ENCODE data around the gene CENPM. TPM values are rescaled to one million over a fixed set of nuclear protein-coding genes. Genes with fewer than 3 reads are reported as not detected.
A peak's percentile ranks its signal among the peaks of the same experiment; 100 is the strongest.

Gene CENPM
- total and polyA plus RNA-seq, 10 of the 15 experiments (the other 5 are each of a cell fraction or from before 2014, with no cell fraction given) = 36.7 to 212 (median 74.7) TPM

DNA sequence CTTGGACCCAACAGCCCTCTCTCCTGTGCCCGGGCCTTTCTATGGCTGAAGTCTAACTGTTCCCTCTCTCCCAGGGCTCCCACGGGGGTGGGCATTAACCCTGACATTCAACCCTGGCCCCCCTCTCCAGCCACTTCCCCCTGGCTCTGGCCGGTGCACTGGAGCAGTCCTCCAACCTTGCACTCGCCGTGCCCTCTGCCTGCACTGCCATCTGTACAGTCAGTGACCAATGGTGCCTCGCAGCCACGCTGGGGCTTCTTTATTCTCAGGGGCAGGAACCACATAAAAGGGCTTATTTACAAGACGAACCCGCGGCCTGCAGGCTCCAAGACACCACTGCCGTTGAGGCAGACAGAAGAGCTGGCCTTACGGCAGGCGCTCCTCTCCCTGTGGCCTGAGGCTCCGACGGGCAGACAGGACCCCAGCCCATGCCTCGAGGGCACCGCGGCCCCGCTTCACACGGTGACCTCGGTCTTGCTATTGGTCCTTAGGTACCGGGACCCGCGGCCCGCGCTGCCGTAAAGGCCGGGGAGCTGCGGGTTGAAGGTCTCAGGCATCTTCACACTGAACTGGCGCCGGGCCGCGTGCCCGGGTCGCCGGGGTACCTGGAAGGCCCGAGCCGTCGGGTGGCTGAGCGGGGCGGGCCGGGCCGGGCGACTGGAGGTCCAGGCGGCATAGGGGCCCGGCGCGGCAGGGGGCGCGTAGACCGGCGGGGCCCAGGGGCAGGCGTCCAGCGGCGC lies 37.5 kb downstream of the CENPM start:
- Histone ChIP-seq H3K27ac (ENCODE audit: control insufficient read depth, insufficient read depth) (no peak overlapping the region), H3K79me2 (ENCODE audit: control insufficient read depth, insufficient read depth, low read length) (no peaks in the 10 kb centered on the region), H4K20me1 (ENCODE audit: control insufficient read depth, insufficient read depth) (peaks cover 6% of the 10 kb centered on the region; the same call in 1 of the 2 replicates), H2AFZ (ENCODE audit: control insufficient read depth, low read depth, low read length) (no peak overlapping the region), H3K36me3 (ENCODE audit: control insufficient read depth in 2 of 2, insufficient read depth in 2 of 2, low read length in 1 of 2) (peaks cover 6 to 11% of the 10 kb centered on the region in 2 experiments; a peak in 3 of 4 replicates), H3K9me3 (replicated peaks; ENCODE audit: control insufficient read depth, insufficient read depth, low read length) (no peaks in the 10 kb centered on the region), H3K4me1 (ENCODE audit: control insufficient read depth, insufficient read depth, low read length) (peaks cover 12% of the 10 kb centered on the region), H3K4me3 (no peak overlapping the region), H3K9ac (ENCODE audit: control insufficient read depth, insufficient read depth, low read length) (no peak overlapping the region), H3K27me3 (replicated peaks in 1 of 2; ENCODE audit: control insufficient read depth in 2 of 2, insufficient read depth in 2 of 2, low read length in 1 of 2) (peaks cover 4 to 12% of the 10 kb centered on the region in 2 experiments; a peak in 3 of 4 replicates), H3K4me2 (ENCODE audit: control insufficient read depth, insufficient read depth) (peak overlapping the region; percentile 68)
- peak; percentile 7; the same call in 1 of the 3 replicates for ATAC-seq
- CTCF ChIA-PET = interaction anchor here (1.2 kb wide), 1 partner anchor 31 kb away, joined by 3 read pairs; no protein-coding TSS in a partner anchor
- in situ Hi-C loops (cut with MboI) (no loop called here), intact Hi-C loops (cut with micrococcal nuclease; ENCODE audit: unreplicated experiment) (no loop called here)
- no TSS peak for BruUV-seq (replicated peaks)
- FAIRE-seq = no peak
- RAD21 ChIA-PET (ENCODE audit: unreplicated experiment) = interaction anchor here (1.1 to 2.8 kb wide), 3 partner anchors 14 to 66 kb away, joined by 3 to 9 read pairs (median 3); no protein-coding TSS in a partner anchor
- POLR2A ChIA-PET = no interaction called here
- SMC1A ChIA-PET (ENCODE audit: uncharacterized antibody, unreplicated experiment) = interaction anchor here (2.5 kb wide), 1 partner anchor 30 kb away, joined by 15 read pairs; no protein-coding TSS in a partner anchor
- TF ChIP-seq EP300 (IDR thresholded peaks at IDR 0.05; ENCODE audit: borderline replicate concordance in 1 of 2, control insufficient read depth in 1 of 2, low read depth in 2 of 2, low read length in 2 of 2) (no peak), KLF5 (IDR thresholded peaks at IDR 0.05; ENCODE audit: partially characterized antibody) (no peak), YY1 (IDR thresholded peaks at IDR 0.05; ENCODE audit: low read depth, low read length) (no peak), KAT2A (conservative IDR thresholded peaks at IDR 0.05; ENCODE audit: control insufficient read depth, low read depth, low read length) (no peak), PAX8 (IDR thresholded peaks at IDR 0.05) (no peak), HDAC2 (IDR thresholded peaks at IDR 0.05) (no peak), EED (IDR thresholded peaks at IDR 0.05; ENCODE audit: low read depth) (no peak), MEF2A (IDR thresholded peaks at IDR 0.05; ENCODE audit: insufficient read depth, low read depth, low read length) (no peak), HDAC6 (IDR thresholded peaks at IDR 0.05; ENCODE audit: unreplicated experiment) (no peak), CREM (IDR thresholded peaks at IDR 0.05; ENCODE audit: low read depth) (no peak)
- TF ChIP-seq, protein P1, sequence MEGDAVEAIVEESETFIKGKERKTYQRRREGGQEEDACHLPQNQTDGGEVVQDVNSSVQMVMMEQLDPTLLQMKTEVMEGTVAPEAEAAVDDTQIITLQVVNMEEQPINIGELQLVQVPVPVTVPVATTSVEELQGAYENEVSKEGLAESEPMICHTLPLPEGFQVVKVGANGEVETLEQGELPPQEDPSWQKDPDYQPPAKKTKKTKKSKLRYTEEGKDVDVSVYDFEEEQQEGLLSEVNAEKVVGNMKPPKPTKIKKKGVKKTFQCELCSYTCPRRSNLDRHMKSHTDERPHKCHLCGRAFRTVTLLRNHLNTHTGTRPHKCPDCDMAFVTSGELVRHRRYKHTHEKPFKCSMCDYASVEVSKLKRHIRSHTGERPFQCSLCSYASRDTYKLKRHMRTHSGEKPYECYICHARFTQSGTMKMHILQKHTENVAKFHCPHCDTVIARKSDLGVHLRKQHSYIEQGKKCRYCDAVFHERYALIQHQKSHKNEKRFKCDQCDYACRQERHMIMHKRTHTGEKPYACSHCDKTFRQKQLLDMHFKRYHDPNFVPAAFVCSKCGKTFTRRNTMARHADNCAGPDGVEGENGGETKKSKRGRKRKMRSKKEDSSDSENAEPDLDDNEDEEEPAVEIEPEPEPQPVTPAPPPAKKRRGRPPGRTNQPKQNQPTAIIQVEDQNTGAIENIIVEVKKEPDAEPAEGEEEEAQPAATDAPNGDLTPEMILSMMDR (IDR thresholded peaks at IDR 0.05 in 2 of 3, conservative IDR thresholded peaks at IDR 0.05 in 1 of 3; ENCODE audit: control insufficient read depth in 2 of 3, extremely low read depth in 1 of 3, insufficient read depth in 1 of 3, low read depth in 3 of 3, low read length in 3 of 3) = no peak
- TF ChIP-seq, protein P2, sequence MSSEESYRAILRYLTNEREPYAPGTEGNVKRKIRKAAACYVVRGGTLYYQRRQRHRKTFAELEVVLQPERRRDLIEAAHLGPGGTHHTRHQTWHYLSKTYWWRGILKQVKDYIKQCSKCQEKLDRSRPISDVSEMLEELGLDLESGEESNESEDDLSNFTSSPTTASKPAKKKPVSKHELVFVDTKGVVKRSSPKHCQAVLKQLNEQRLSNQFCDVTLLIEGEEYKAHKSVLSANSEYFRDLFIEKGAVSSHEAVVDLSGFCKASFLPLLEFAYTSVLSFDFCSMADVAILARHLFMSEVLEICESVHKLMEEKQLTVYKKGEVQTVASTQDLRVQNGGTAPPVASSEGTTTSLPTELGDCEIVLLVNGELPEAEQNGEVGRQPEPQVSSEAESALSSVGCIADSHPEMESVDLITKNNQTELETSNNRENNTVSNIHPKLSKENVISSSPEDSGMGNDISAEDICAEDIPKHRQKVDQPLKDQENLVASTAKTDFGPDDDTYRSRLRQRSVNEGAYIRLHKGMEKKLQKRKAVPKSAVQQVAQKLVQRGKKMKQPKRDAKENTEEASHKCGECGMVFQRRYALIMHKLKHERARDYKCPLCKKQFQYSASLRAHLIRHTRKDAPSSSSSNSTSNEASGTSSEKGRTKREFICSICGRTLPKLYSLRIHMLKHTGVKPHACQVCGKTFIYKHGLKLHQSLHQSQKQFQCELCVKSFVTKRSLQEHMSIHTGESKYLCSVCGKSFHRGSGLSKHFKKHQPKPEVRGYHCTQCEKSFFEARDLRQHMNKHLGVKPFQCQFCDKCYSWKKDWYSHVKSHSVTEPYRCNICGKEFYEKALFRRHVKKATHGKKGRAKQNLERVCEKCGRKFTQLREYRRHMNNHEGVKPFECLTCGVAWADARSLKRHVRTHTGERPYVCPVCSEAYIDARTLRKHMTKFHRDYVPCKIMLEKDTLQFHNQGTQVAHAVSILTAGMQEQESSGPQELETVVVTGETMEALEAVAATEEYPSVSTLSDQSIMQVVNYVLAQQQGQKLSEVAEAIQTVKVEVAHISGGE (CRISPR knock-in tag; IDR thresholded peaks at IDR 0.05) = no peak
- WGBS (ENCODE audit: insufficient coverage, insufficient replicate concordance, low lambda C conversion rate, missing lambda C conversion rate) = 61% methylated on average over 36 of the region's 55 CpGs
- no peak for DNase-seq (ENCODE audit: low read depth, low spot score)

Measured in GM12878 (cell line).